ENCODE measurements around the gene NADSYN1.

The NADSYN1 gene

GRCh38 chr11:71472357-71472885 lies 19.4 kb downstream of the NADSYN1 start:
- H3K4me3 ChIP-seq (replicated peaks; ENCODE audit: low read depth, low read length), result no peak overlapping the region
- no peak for DNase-seq (ENCODE audit: low read depth)
- TF ChIP-seq CTCF (IDR thresholded peaks at IDR 0.05; ENCODE audit: low read length, missing control alignments), result no peak

- TF ChIP-seq CTCF (IDR thresholded peaks at IDR 0.05; ENCODE audit: low read length, missing control alignments), result no peak
- no peak for DNase-seq (ENCODE audit: low read depth)
- H3K4me3 ChIP-seq (replicated peaks; ENCODE audit: low read depth, low read length), result no peak overlapping the region
Measured at GRCh38 chr11:71472941-71473792, 20.2 kb downstream of the NADSYN1 start.

- no peak for DNase-seq (ENCODE audit: low read depth)
- H3K4me3 ChIP-seq (replicated peaks; ENCODE audit: low read depth, low read length), result no peak overlapping the region
- TF ChIP-seq CTCF (IDR thresholded peaks at IDR 0.05; ENCODE audit: low read length, missing control alignments), result no peak
Measured at GRCh38 chr11:71473793-71474080, 20.7 kb downstream of the NADSYN1 start.

- no peak for TF ChIP-seq CTCF (IDR thresholded peaks at IDR 0.05; ENCODE audit: low read length, missing control alignments)
- no peak for DNase-seq (ENCODE audit: low read depth)
- no peak overlapping the region for H3K4me3 ChIP-seq (replicated peaks; ENCODE audit: low read depth, low read length)
Measured at GRCh38 chr11:71474141-71474770, 21.3 kb downstream of the NADSYN1 start.

- no peak overlapping the region for H3K4me3 ChIP-seq (replicated peaks; ENCODE audit: low read depth, low read length)
- DNase-seq (ENCODE audit: low read depth), result no peak
- no peak for TF ChIP-seq CTCF (IDR thresholded peaks at IDR 0.05; ENCODE audit: low read length, missing control alignments)
Measured at GRCh38 chr11:71474771-71475483, 21.9 kb downstream of the NADSYN1 start.

- no peak overlapping the region for H3K4me3 ChIP-seq (replicated peaks; ENCODE audit: low read depth, low read length)
- no peak for TF ChIP-seq CTCF (IDR thresholded peaks at IDR 0.05; ENCODE audit: low read length, missing control alignments)
- DNase-seq (ENCODE audit: low read depth), result no peak
Measured at GRCh38 chr11:71476031-71476430, 23.0 kb downstream of the NADSYN1 start.

All from fibroblast of pulmonary artery (primary cell).